ENCODE measurements around the gene SMURF2.

Gene SMURF2

GRCh38 chr17:64505340-64506200 lies 156.5 kb downstream of the SMURF2 start:
- H3K27ac ChIP-seq: peak overlapping the region; percentile 98
- peak; percentile 49 for TF ChIP-seq ZFX (IDR thresholded peaks at IDR 0.05)
- TF ChIP-seq CTCF (conservative IDR thresholded peaks at IDR 0.05): no peak

GRCh38 chr17:64504769-64505339 lies 157.3 kb downstream of the SMURF2 start:
- TF ChIP-seq CTCF (conservative IDR thresholded peaks at IDR 0.05) (no peak), ZFX (IDR thresholded peaks at IDR 0.05) (no peak)
- peak overlapping the region; percentile 98 for H3K27ac ChIP-seq

- TF ChIP-seq CTCF (conservative IDR thresholded peaks at IDR 0.05): no peak
- TF ChIP-seq ZFX (IDR thresholded peaks at IDR 0.05): no peak
- H3K27ac ChIP-seq: no peak overlapping the region
Measured at GRCh38 chr17:64503821-64504768, 158.0 kb downstream of the SMURF2 start.

GRCh38 chr17:64503341-64503740 lies 158.8 kb downstream of the SMURF2 start:
- no peak for TF ChIP-seq ZFX (IDR thresholded peaks at IDR 0.05)
- no peak for TF ChIP-seq CTCF (conservative IDR thresholded peaks at IDR 0.05)
- no peak overlapping the region for H3K27ac ChIP-seq

- TF ChIP-seq CTCF (conservative IDR thresholded peaks at IDR 0.05) (no peak), ZFX (IDR thresholded peaks at IDR 0.05) (no peak)
- no peak overlapping the region for H3K27ac ChIP-seq
Measured at GRCh38 chr17:64502809-64503208, 159.3 kb downstream of the SMURF2 start.

GRCh38 chr17:64502021-64502420 lies 160.1 kb downstream of the SMURF2 start:
- TF ChIP-seq CTCF (conservative IDR thresholded peaks at IDR 0.05): no peak
- no peak for TF ChIP-seq ZFX (IDR thresholded peaks at IDR 0.05)
- no peak overlapping the region for H3K27ac ChIP-seq

All from C4-2B (cell line).